HK-2 (cell line): ENCODE data around the gene HSPG2.
A peak's percentile ranks its signal among the peaks of the same experiment; 100 is the strongest.
"Not testable (repeated sequence)": the region's sequence is repeated elsewhere in the genome, so short reads cannot be mapped to it uniquely, and the experiment has no call there.

Experiments used
- DNase-seq: peaks from one replicate; pipeline ENCODE4 v3.0.0-alpha.2; 2018; ENCODE audit not compliant: unreplicated experiment

HSPG2 gene

DNA sequence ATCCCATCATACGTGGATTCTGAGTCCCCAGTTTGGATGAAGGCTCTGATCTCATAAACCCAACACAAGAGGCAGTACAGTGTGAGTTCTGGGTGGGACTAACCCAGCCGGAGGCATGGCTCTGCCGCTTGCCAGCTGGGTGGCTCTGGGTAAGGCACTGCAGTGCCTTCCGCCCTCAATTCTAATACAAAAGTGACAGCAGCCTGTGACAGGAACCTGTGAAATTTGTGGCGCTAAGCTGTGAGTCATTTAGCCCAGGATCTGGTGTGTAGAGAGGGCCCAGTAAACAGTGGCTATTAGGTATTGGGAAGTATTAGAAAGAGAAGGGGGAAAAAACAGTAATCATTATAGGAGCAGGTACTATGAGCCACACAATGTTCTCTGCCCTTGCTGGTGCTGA, 23.3 kb downstream of the HSPG2 start:
- DNase-seq, result no peak

DNA sequence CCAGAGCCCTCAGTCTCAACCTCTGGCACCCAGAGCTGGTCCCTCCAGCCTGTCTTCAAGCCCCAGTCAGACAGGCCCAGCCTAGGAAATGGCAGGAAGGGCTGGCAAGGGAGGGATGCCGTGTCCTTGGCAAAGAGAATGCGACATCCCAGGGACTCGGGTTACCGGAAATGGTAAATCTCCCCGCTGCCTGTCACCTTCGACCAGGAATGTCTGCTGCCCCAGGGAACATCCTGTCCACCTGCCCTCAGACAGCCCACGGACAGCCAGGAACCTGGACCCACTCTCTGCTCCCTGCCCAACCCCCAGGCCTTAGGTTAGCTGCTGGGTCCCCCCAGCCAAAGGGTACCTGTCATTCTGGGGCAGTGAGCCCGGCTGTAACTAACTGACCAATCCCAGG, 23.9 kb downstream of the HSPG2 start:
- DNase-seq, result no peak

DNA sequence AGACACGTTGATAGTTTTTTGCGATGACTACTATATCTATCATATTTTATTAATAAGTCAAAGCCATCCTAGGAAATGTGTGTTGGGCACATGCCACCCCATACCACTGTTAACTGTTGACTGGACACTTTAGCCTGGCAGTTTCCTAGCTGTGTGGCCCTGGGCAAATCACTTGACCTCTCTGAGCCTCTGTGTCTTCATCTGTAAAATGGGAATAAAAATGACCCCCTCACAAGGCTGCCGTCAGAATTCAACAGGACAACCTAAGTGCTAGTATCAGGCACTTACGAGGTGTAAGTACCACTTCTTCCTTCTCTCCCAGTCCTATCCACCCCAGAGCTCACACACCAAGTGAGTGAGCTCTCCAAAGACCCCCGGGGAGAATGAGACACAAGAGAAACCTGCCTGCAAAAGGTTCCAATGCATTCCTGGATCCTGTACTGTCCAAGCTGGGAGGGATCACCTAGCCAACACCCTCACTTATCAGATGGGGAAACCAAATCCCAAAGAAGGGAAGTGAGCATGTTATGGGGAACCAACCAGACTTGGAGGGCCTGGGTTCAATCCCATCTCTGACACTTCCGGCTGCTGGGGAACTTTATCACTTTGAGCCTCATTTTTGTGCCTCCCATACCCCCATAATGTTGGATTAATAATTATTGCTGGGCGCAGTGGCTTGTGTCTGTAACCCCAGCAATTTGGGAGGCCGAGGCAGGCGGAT, 24.9 kb downstream of the HSPG2 start:
- no peak for DNase-seq

DNA sequence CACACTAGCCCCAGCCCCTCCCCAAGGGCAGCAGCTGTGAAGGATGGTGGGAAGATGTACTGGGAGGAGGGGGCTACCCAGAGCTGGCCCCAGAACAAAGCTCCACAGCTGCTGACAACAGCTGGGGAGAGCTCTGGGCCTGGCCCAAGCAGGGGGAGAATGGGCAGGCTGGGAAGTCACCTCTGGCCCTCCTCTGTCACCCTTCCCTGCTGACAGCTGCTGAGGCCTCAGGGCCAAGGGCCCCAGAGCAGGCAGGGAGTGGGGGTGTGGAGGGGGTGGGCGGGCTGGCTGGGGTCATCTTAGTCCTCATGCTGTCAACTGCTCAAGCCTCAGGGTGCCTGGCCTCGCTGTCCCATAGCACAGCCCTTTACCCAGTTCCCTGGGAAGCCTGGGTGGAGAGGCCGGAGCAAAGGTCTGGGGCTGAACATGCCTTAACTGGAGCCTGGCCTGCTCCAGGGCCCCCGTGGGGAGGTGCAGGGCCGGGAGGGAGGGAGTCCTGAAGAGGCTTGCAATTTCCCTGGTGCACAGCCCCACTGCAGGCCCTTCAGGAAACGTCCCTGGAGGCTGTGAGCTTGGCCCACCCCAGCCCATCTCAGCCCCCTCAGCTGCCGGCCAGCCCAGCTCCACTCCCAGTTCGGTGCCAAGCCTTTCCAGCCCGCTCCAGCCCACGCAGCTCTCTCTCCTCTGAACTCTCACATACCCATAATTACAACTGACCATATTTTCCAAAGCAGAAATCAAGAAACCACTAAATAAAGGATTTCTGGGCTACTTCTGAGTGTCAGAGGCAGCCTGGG, 25.7 kb downstream of the HSPG2 start:
- no peak for DNase-seq

DNA sequence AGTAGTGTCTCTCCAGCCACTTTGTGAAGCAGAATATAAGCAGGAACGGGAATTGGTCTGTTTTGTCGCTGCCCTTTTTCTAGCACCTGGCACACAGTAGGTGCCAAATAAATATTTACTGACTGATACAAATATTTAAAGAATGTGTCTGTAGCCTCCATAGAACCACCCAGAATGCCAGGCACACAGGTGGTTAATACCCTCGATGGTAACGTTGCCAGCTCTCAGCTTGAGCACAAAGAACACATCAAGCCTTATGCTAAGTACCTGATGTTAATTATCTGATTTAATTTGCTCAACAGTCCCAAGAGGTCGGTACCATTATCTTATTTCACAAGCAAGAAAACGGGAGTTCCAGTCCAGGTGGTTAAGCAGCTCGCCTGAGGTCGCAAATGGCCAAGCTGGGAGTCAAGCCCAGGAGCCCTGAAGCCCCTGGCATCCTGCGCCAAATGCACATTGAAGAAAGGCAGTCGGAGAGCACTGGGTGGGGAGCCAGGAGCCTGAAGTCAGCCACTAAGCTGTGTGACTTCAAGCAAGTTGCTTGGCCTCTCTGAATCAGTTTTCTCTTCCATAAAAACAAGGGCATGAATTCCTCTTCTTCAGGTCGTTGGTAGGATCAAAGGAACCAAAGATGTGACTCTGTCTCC, 26.4 kb downstream of the HSPG2 start:
- DNase-seq, result no peak

- no peak for DNase-seq
Observed at GRCh38 chr1:21909787-21910503, 27.2 kb downstream of the HSPG2 start.

DNA sequence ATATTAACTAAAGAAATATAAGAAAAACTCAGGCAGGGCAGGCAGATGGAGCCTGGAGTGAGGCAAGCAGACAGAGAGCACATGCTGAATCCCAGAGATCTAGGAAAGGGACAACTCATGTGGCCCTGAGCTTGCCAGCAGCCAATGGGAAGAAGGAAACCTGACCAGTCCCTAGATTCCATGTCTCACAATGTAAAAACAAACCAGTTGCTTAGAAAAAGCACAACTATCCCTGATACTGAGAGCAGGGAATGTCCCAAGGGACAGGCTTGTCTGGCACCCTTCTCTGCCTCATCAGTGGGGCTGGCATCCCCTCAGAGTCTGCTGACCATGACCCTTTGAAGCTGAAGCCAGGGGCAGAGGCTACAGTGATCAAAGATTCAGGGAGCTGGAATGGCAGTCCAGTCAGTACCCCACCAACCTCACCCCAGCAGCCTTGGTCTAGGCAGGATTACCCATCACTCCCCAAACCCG, 27.8 kb downstream of the HSPG2 start:
- no peak for DNase-seq

- DNase-seq, result not testable (repeated sequence)
Observed at GRCh38 chr1:21907737-21908534, 29.2 kb downstream of the HSPG2 start.

- no peak for DNase-seq
Observed at GRCh38 chr1:21907079-21907418, 30.1 kb downstream of the HSPG2 start.

DNA sequence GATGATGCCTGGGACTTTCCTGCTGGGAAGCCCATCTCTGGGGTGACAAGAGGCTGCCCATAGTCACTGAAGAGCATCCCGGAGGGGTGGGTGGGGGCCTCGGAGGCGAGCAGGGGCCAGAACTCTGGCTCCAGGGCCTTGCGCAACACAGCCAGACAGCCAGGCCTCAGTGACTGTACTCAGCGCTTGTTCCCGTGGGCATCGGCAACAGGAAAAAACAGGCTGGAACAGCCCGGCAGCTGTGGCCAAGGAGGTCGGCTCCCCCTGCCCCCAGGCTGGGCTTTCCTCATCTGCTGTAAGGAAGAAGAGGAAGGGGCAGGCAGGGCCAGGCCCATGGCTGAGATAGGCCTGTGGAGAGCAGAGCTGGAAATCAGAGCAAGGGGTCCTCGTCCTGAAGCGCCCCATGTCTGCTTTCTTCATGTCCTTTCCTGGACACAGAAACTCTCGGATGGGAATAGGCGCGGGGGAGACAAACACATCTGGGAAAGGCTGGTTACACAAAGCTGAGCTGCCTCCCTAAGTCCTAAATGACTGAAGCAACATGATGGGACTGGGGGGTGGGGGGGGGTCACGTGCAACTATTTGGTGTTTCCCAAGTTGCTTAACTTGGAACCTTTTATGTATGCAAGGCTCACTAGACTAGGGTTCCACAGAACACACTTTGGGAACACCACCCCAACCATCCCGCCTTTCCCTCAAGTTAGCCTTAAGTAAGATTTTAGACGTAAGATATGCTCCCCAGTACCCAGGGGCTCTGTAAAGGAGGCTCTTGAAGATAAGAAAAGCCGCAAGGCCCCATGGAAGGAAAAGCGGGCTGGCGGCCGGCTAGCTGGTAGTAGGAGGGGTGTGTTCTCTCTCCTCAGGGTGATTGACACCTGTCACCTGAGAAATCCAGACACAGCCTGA, 30.7 kb downstream of the HSPG2 start:
- no peak for DNase-seq

GRCh38 chr1:21904704-21905520, 32.2 kb downstream of the HSPG2 start:
- peak; percentile 73 for DNase-seq

- DNase-seq, result no peak
Observed at GRCh38 chr1:21904454-21904703, 32.7 kb downstream of the HSPG2 start.

DNA sequence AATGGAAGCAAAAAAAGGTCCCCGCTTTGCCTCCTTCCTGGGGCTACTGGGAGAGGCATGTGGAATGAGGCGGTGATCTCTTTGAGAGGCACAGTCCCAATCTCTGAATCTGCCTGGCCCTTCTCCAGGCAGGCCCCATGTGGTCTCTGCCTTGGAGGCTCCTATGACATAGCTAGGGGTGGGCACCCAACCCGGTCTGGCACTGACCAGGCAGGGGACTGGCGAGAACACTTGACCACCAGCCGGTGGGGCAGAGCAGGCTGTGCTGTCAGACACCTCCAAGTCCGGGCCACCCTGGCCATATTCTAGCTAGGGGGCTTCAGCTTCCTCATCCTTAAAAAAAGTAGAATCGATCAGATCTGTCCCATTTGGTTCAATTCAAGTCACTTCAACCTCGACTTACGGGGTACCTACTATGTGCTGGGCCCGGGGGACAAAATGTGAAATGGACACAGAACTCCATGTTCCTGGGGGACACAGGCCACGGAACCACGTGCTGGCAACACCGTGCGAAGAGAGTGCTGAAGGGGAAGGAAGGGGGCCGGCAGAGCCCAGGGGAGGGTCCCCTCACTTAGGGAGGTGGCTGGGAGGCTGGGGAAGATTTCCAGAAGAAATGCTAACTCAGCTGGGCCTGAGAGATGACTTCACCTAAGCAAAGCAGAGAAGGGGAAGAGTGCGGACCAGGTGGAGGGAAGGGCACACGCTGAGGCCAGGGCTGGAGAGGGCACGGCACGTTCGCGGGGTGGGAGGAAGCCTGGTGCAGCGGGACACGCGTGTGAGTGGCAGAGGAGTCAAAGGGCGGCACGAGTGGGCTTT, 33.3 kb downstream of the HSPG2 start:
- DNase-seq, result no peak

GRCh38 chr1:21902026-21903012, 34.8 kb downstream of the HSPG2 start:
- DNase-seq, result no peak

GRCh38 chr1:21901473-21901847, 35.6 kb downstream of the HSPG2 start:
- DNase-seq, result no peak

- DNase-seq, result no peak
Observed at GRCh38 chr1:21900766-21901472, 36.2 kb downstream of the HSPG2 start.

- no peak for DNase-seq
Observed at GRCh38 chr1:21899987-21900386, 37.1 kb downstream of the HSPG2 start.
